Panc1 (cell line): ENCODE results near the gene GRAMD1B.

Source experiments
- CTCF ChIP-seq: fragments of 450-650 bp; IDR thresholded peaks from 2 replicates; pipeline ENCODE4 v1.5.1; 2017; ENCODE audit warnings: mild to moderate bottlenecking
- POLR2AphosphoS5 ChIP-seq: IDR thresholded peaks from 2 replicates; pipeline ENCODE4 v1.6.1; 2012; ENCODE audit warnings: mild to moderate bottlenecking, low read depth, low read length, moderate library complexity

GRCh38 chr11:123672568-123672967 lies 242.5 kb downstream of the GRAMD1B start:
- no peak for TF ChIP-seq CTCF
- no peak for TF ChIP-seq POLR2AphosphoS5
